ENCODE results near the gene ESM1. TPM values are rescaled to one million over a fixed set of nuclear protein-coding genes. Genes with fewer than 3 reads are reported as not detected.

The ESM1 gene
- total and polyA plus RNA-seq, 7 donors: 0.01 to 0.13 (median 0.09) TPM; not detected in 3

GRCh38 chr5:54995168-54995567 is 9.8 kb upstream of the ESM1 start:
- 94 to 97% (median 95%) methylated on average over 3 of the region's 3 CpGs for WGBS, 3 donors
- Histone ChIP-seq H3K36me3 (ENCODE audit: insufficient read depth in 1 of 2, low read depth in 1 of 2) (no peaks in the 10 kb centered on the region), H3K4me1 (no peaks in the 10 kb centered on the region), H3K9me3 (no peaks in the 10 kb centered on the region), H3K27ac (no peak overlapping the region), H3K27me3 (ENCODE audit: insufficient read depth in 3 of 3, low read length in 2 of 3) (no peaks in the 10 kb centered on the region), H3K4me3 (no peak overlapping the region)
- TF ChIP-seq, protein P1, sequence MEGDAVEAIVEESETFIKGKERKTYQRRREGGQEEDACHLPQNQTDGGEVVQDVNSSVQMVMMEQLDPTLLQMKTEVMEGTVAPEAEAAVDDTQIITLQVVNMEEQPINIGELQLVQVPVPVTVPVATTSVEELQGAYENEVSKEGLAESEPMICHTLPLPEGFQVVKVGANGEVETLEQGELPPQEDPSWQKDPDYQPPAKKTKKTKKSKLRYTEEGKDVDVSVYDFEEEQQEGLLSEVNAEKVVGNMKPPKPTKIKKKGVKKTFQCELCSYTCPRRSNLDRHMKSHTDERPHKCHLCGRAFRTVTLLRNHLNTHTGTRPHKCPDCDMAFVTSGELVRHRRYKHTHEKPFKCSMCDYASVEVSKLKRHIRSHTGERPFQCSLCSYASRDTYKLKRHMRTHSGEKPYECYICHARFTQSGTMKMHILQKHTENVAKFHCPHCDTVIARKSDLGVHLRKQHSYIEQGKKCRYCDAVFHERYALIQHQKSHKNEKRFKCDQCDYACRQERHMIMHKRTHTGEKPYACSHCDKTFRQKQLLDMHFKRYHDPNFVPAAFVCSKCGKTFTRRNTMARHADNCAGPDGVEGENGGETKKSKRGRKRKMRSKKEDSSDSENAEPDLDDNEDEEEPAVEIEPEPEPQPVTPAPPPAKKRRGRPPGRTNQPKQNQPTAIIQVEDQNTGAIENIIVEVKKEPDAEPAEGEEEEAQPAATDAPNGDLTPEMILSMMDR (IDR thresholded peaks at IDR 0.05): no peak
- no peak for ATAC-seq
- intact Hi-C loops (cut with DNase I): no loop called here
- no peak for DNase-seq

- no peaks in the 10 kb centered on the region for H3K36me3 ChIP-seq (ENCODE audit: insufficient read depth in 1 of 2, low read depth in 1 of 2)
- DNase-seq: no peak
- no peaks in the 10 kb centered on the region for H3K27me3 ChIP-seq (ENCODE audit: insufficient read depth in 3 of 3, low read length in 2 of 3)
- no peak overlapping the region for H3K27ac ChIP-seq
- 93 to 99% (median 97%) methylated on average over 2 of the region's 2 CpGs for WGBS, 3 donors
- no peak for ATAC-seq
- no peak overlapping the region for H3K4me3 ChIP-seq
- H3K4me1 ChIP-seq: no peaks in the 10 kb centered on the region
- TF ChIP-seq, protein P1 (IDR thresholded peaks at IDR 0.05): no peak
- H3K9me3 ChIP-seq: no peaks in the 10 kb centered on the region
- intact Hi-C loops (cut with DNase I): no loop called here
Measured at GRCh38 chr5:54994628-54995027, 9.2 kb upstream of the ESM1 start.

DNA sequence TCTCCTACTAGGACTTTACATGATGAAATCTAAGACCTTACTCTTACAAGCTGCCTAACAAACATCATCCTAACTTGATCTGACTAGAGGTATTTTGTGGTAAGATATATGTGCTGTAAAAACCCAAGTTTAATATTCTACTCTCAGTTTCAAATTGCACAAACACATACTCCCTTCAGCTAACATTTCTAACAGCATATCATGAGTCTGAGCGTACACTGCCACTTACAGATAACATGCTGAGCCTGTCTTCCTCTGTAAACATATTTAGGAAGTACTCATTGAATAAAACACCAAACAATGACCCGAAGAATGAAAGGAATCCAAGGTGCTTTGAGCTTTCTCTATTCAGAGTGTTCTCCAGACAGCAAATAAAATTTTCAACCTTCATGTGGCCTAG is 7.9 kb upstream of the ESM1 start:
- Histone ChIP-seq H3K4me3 (no peak overlapping the region), H3K9me3 (no peaks in the 10 kb centered on the region), H3K27ac (no peak overlapping the region), H3K27me3 (ENCODE audit: insufficient read depth in 3 of 3, low read length in 2 of 3) (no peaks in the 10 kb centered on the region), H3K36me3 (ENCODE audit: insufficient read depth in 1 of 2, low read depth in 1 of 2) (no peaks in the 10 kb centered on the region), H3K4me1 (no peaks in the 10 kb centered on the region)
- TF ChIP-seq, protein P1 (IDR thresholded peaks at IDR 0.05): no peak
- intact Hi-C loops (cut with DNase I): no loop called here
- 74 to 83% (median 80%) methylated on average over 2 of the region's 2 CpGs for WGBS, 3 donors
- no peak for DNase-seq
- no peak for ATAC-seq

DNA sequence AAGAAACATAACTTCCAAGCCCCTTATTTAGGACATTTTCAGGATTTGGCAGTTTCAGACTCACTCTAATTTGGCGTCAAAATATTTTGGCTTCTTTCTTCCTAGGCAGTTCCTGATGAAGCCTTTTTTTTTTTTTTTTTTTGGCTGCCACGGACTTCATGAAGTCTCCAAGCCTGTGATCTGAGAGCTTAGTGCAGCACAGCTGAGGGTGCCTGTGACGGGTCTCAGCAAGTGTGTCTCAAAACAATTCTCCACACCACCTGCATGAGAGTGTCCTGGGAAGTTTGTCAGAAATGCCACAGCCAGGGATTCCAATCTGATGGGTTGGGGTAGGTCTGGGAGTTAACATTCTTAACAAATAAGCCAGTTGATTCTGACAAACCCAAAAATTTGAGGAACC is 6.0 kb upstream of the ESM1 start:
- ATAC-seq (no peak), DNase-seq (no peak)
- H3K27me3 ChIP-seq (ENCODE audit: insufficient read depth in 3 of 3, low read length in 2 of 3): peaks cover 0 to 7% (median 0%) of the 10 kb centered on the region in 3 donors
- H3K27ac ChIP-seq: no peak overlapping the region
- no peaks in the 10 kb centered on the region for H3K9me3 ChIP-seq
- intact Hi-C loops (cut with DNase I): no loop called here
- no peaks in the 10 kb centered on the region for H3K4me1 ChIP-seq
- 10 to 25% (median 13%) methylated on average over 3 of the region's 3 CpGs for WGBS, 3 donors
- TF ChIP-seq, protein P1 (IDR thresholded peaks at IDR 0.05): no peak
- H3K36me3 ChIP-seq (ENCODE audit: insufficient read depth in 1 of 2, low read depth in 1 of 2): no peaks in the 10 kb centered on the region
- no peak overlapping the region for H3K4me3 ChIP-seq

GRCh38 chr5:54990841-54991258 is 5.5 kb upstream of the ESM1 start:
- no peak overlapping the region for H3K27ac ChIP-seq
- WGBS, 3 donors: 79 to 90% (median 82%) methylated on average over 1 of the region's 1 CpG
- H3K9me3 ChIP-seq: no peaks in the 10 kb centered on the region
- DNase-seq (no peak), ATAC-seq (no peak)
- no peaks in the 10 kb centered on the region for H3K4me1 ChIP-seq
- intact Hi-C loops (cut with DNase I): no loop called here
- TF ChIP-seq, protein P1 (IDR thresholded peaks at IDR 0.05): no peak
- no peak overlapping the region for H3K4me3 ChIP-seq
- peaks cover 0 to 8% (median 0%) of the 10 kb centered on the region in 3 donors for H3K27me3 ChIP-seq (ENCODE audit: insufficient read depth in 3 of 3, low read length in 2 of 3)
- no peaks in the 10 kb centered on the region for H3K36me3 ChIP-seq (ENCODE audit: insufficient read depth in 1 of 2, low read depth in 1 of 2)
